Neural progenitor cell (in vitro differentiated cells): Measurements from ENCODE around the gene MBLAC1.

Experiments
- EZH2 ChIP-seq: fragments of 200-600 bp; sonication (generic); IDR thresholded peaks from 2 replicates; pipeline ENCODE4 v1.6.1; 2017; ENCODE audit warnings: antibody characterized with exemption, mild to moderate bottlenecking, moderate library complexity
- EZH2phosphoT487 ChIP-seq: fragments of 200-600 bp; sonication (generic); IDR thresholded peaks from 2 replicates; pipeline ENCODE4 v1.6.1; 2017; ENCODE audit warnings: antibody characterized with exemption
- TF ChIP-seq, protein P1 (sequence below): fragments of 200-600 bp; sonication (generic); IDR thresholded peaks from 2 replicates; pipeline ENCODE4 v1.5.1; 2017; ENCODE audit warnings: antibody characterized with exemption, mild to moderate bottlenecking

DNA sequence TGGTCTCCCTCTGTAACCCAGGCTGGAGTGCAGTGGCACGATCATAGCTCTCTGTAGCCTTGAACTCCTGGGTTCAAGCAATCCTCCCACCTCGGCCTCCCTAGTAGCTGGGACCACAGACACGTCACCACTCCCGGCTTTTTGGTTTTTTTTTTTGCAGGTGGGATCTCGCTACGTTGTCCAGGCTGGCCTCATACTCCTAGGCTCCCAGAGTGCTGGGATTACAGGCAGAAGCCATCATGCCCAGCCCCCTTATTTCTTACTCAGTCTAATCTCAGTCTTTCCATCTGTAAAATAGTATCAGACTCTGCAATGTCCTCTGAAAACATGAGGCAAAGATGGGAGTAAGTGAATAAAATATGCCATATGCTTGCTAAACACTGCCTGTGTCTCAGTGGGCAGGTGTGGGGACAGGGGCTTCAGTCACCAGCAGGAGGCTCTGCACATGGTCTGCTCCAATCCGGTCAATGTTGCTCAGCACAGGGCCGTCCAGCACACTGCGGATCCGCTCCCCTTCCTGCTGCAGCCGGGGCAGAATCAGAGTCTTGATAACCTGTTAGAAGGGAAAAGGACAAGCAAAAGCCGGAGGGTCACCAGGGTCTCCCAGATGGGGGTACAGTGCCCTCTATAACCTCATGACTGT is 17.1 kb upstream of the MBLAC1 start:
- TF ChIP-seq, protein P1, sequence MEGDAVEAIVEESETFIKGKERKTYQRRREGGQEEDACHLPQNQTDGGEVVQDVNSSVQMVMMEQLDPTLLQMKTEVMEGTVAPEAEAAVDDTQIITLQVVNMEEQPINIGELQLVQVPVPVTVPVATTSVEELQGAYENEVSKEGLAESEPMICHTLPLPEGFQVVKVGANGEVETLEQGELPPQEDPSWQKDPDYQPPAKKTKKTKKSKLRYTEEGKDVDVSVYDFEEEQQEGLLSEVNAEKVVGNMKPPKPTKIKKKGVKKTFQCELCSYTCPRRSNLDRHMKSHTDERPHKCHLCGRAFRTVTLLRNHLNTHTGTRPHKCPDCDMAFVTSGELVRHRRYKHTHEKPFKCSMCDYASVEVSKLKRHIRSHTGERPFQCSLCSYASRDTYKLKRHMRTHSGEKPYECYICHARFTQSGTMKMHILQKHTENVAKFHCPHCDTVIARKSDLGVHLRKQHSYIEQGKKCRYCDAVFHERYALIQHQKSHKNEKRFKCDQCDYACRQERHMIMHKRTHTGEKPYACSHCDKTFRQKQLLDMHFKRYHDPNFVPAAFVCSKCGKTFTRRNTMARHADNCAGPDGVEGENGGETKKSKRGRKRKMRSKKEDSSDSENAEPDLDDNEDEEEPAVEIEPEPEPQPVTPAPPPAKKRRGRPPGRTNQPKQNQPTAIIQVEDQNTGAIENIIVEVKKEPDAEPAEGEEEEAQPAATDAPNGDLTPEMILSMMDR: no peak
- no peak for TF ChIP-seq EZH2
- no peak for TF ChIP-seq EZH2phosphoT487
